HFF-Myc (cell line): Measurements from ENCODE around the gene LYRM7.

Experiments
- DNase-seq: peaks from one replicate; pipeline ENCODE4 v3.0.0-alpha.2; 2011; ENCODE audit warnings: low read depth; ENCODE audit errors: extremely low read depth
- H3K4me3 ChIP-seq: replicated peaks from 2 replicates; pipeline ENCODE4 v1.5.1; 2011; ENCODE audit warnings: low read depth, mild to moderate bottlenecking, control low read depth, low read length
- CTCF ChIP-seq: IDR thresholded peaks from 2 replicates; pipeline ENCODE4 v1.5.1; 2012; ENCODE audit warnings: mild to moderate bottlenecking, low read depth, low read length, control low read depth; ENCODE audit errors: missing control alignments

The LYRM7 gene

GRCh38 chr5:131230406-131230805 is 59.7 kb downstream of the LYRM7 start:
- TF ChIP-seq CTCF, result no peak
- H3K4me3 ChIP-seq, result no peak overlapping the region
- no peak for DNase-seq

- H3K4me3 ChIP-seq, result no peak overlapping the region
- no peak for DNase-seq
- no peak for TF ChIP-seq CTCF
Observed at GRCh38 chr5:131239686-131240085, 68.9 kb downstream of the LYRM7 start.

- no peak overlapping the region for H3K4me3 ChIP-seq
- TF ChIP-seq CTCF, result no peak
- DNase-seq, result peak; percentile 33
Observed at GRCh38 chr5:131242728-131243255, 72.0 kb downstream of the LYRM7 start.

GRCh38 chr5:131245312-131245711 is 74.6 kb downstream of the LYRM7 start:
- H3K4me3 ChIP-seq, result no peak overlapping the region
- no peak for DNase-seq
- TF ChIP-seq CTCF, result no peak

- H3K4me3 ChIP-seq, result no peak overlapping the region
- no peak for TF ChIP-seq CTCF
- DNase-seq, result no peak
Observed at GRCh38 chr5:131245948-131246347, 75.2 kb downstream of the LYRM7 start.

- DNase-seq, result no peak
- no peak for TF ChIP-seq CTCF
- no peak overlapping the region for H3K4me3 ChIP-seq
Observed at GRCh38 chr5:131246504-131246903, 75.8 kb downstream of the LYRM7 start.
